H9 (cell line): ENCODE measurements around the gene CNGB1. TPM values are rescaled to one million over a fixed set of nuclear protein-coding genes. Genes with fewer than 3 reads are reported as not detected.
A peak's percentile ranks its signal among the peaks of the same experiment; 100 is the strongest.

ENCODE experiments used
- DNase-seq: peaks from one replicate; pipeline ENCODE4 v3.0.0-alpha.2; 2017
- H2AFZ ChIP-seq: one replicate; pipeline ENCODE4 v1.6.1; 2013; ENCODE audit warnings: mild to moderate bottlenecking, low read length, control low read depth, moderate library complexity
- H2AK5ac ChIP-seq: 2 replicates; pipeline ENCODE4 v1.6.1; 2013; ENCODE audit warnings: low read length, control low read depth, mixed read lengths; ENCODE audit not compliant: insufficient read length
- H2BK120ac ChIP-seq: one replicate; pipeline ENCODE4 v1.6.1; 2013; ENCODE audit warnings: low read depth, mild to moderate bottlenecking, low read length, control low read depth, inconsistent platforms; ENCODE audit not compliant: poor library complexity, severe bottlenecking
- H2BK12ac ChIP-seq: 2 replicates; pipeline ENCODE4 v1.6.1; 2013; ENCODE audit warnings: low read length, control low read depth, mixed read lengths, low read depth; ENCODE audit not compliant: insufficient read length
- H2BK15ac ChIP-seq: 2 replicates; pipeline ENCODE4 v1.6.1; 2013; ENCODE audit warnings: low read depth, low read length, control low read depth
- H2BK20ac ChIP-seq: one replicate; pipeline ENCODE4 v1.6.1; 2013; ENCODE audit warnings: low read depth, mild to moderate bottlenecking, low read length, control low read depth, inconsistent platforms; ENCODE audit not compliant: poor library complexity, severe bottlenecking
- H2BK5ac ChIP-seq: 2 replicates; pipeline ENCODE4 v1.6.1; 2013; ENCODE audit warnings: low read length, control low read depth, mixed read lengths; ENCODE audit not compliant: insufficient read length
- H3K14ac ChIP-seq: 2 replicates; pipeline ENCODE4 v1.6.1; 2013; ENCODE audit warnings: low read length, control low read depth; ENCODE audit not compliant: insufficient read depth
- H3K18ac ChIP-seq: 2 replicates; pipeline ENCODE4 v1.6.1; 2013; ENCODE audit warnings: low read depth, mild to moderate bottlenecking, mixed read lengths, low read length, control low read depth; ENCODE audit not compliant: insufficient read length
- H3K23ac ChIP-seq: 2 replicates; pipeline ENCODE4 v1.6.1; 2013; ENCODE audit warnings: low read length, control low read depth, mixed read lengths, low read depth; ENCODE audit not compliant: insufficient read length
- H3K23me2 ChIP-seq: 2 replicates; pipeline ENCODE4 v1.6.1; 2013; ENCODE audit warnings: low read depth, mild to moderate bottlenecking, mixed read lengths, low read length, control low read depth; ENCODE audit not compliant: insufficient read length, poor library complexity, severe bottlenecking
- H3K27ac ChIP-seq: 2 replicates; pipeline ENCODE4 v1.5.1; 2013; ENCODE audit warnings: low read length, control low read depth, mixed read lengths, low read depth; ENCODE audit not compliant: insufficient read length
- H3K27me3 ChIP-seq: 2 replicates; pipeline ENCODE4 v1.6.1; 2013; ENCODE audit warnings: low read length, control low read depth, inconsistent platforms; ENCODE audit not compliant: insufficient read depth
- H3K4ac ChIP-seq: 2 replicates; pipeline ENCODE4 v1.6.1; 2013; ENCODE audit warnings: low read depth, mild to moderate bottlenecking, control low read depth, inconsistent platforms, low read length, moderate library complexity
- H3K4me1 ChIP-seq: 2 replicates; pipeline ENCODE4 v1.6.1; 2013; ENCODE audit warnings: low read length, control low read depth, inconsistent platforms; ENCODE audit not compliant: insufficient read depth
- H3K4me2 ChIP-seq: 2 replicates; pipeline ENCODE4 v1.6.1; 2013; ENCODE audit warnings: low read length, control low read depth, mixed read lengths; ENCODE audit not compliant: insufficient read length, insufficient read depth
- H3K56ac ChIP-seq: 2 replicates; pipeline ENCODE4 v1.6.1; 2013; ENCODE audit warnings: low read depth, mild to moderate bottlenecking, mixed read lengths, low read length, control low read depth; ENCODE audit not compliant: insufficient read length
- H3K79me1 ChIP-seq: 2 replicates; pipeline ENCODE4 v1.6.1; 2013; ENCODE audit warnings: low read depth, mild to moderate bottlenecking, moderate library complexity, low read length, control low read depth, inconsistent platforms; ENCODE audit not compliant: insufficient read depth, poor library complexity, severe bottlenecking
- H3K79me2 ChIP-seq: 2 replicates; pipeline ENCODE4 v1.6.1; 2013; ENCODE audit warnings: low read length, control low read depth, inconsistent platforms; ENCODE audit not compliant: insufficient read depth
- H3K9ac ChIP-seq: 2 replicates; pipeline ENCODE4 v1.6.1; 2013; ENCODE audit warnings: low read length, control low read depth, mixed read lengths; ENCODE audit not compliant: insufficient read length; ENCODE audit errors: extremely low read depth
- H3K9me3 ChIP-seq: one replicate; pipeline ENCODE4 v1.6.1; 2013; ENCODE audit warnings: low read depth, low read length, inconsistent platforms; ENCODE audit not compliant: control insufficient read depth
- H3T11ph ChIP-seq: one replicate; pipeline ENCODE4 v1.6.1; 2013; ENCODE audit warnings: mild to moderate bottlenecking, low read length, control low read depth, inconsistent platforms
- H4K20me1 ChIP-seq: one replicate; pipeline ENCODE4 v1.6.1; 2013; ENCODE audit not compliant: control insufficient read depth, insufficient read length, insufficient read depth
- H4K5ac ChIP-seq: 2 replicates; pipeline ENCODE4 v1.6.1; 2013; ENCODE audit warnings: low read depth, mild to moderate bottlenecking, mixed read lengths, low read length, control low read depth; ENCODE audit not compliant: insufficient read length
- H4K8ac ChIP-seq: replicated peaks from 2 replicates; pipeline ENCODE4 v1.6.1; 2013; ENCODE audit warnings: low read length, control low read depth, mixed read lengths, low read depth; ENCODE audit not compliant: insufficient read length
- H4K91ac ChIP-seq: 2 replicates; pipeline ENCODE4 v1.6.1; 2013; ENCODE audit warnings: low read depth, mild to moderate bottlenecking, moderate library complexity, mixed read lengths, low read length, control low read depth; ENCODE audit not compliant: insufficient read length
- H3K27ac Mint-ChIP-seq, 3 experiments: 2 replicates in 2 of 3; 3 replicates in 1 of 3; pipeline ENCODE4 v1.8.0; 2020 to 2021; ENCODE audit warnings: mixed read lengths in 3 of 3, mild to moderate bottlenecking in 1 of 3, moderate library complexity in 1 of 3
- H3K27me3 Mint-ChIP-seq: 2 replicates; pipeline ENCODE4 v1.8.0; 2021; ENCODE audit warnings: low read depth, mild to moderate bottlenecking, moderate library complexity, mixed read lengths
- H3K36me3 Mint-ChIP-seq, 3 experiments: 2 replicates in 2 of 3; 3 replicates in 1 of 3; pipeline ENCODE4 v1.8.0; 2020 to 2021; ENCODE audit warnings: low read depth in 3 of 3, mixed read lengths in 3 of 3; ENCODE audit not compliant: insufficient read depth in 1 of 3
- H3K4me1 Mint-ChIP-seq, 2 experiments: 2 replicates each; pipeline ENCODE4 v1.8.0; 2020; ENCODE audit warnings: mixed read lengths in 2 of 2
- H3K4me3 Mint-ChIP-seq, 2 experiments: 2 replicates in 1 of 2; 3 replicates in 1 of 2; pipeline ENCODE4 v1.8.0; 2020 to 2021; ENCODE audit warnings: mild to moderate bottlenecking in 2 of 2, mixed read lengths in 2 of 2, moderate library complexity in 1 of 2
- H3K9me3 Mint-ChIP-seq, 2 experiments: 2 replicates in 1 of 2; 3 replicates in 1 of 2; pipeline ENCODE4 v1.8.0; 2020; ENCODE audit warnings: mild to moderate bottlenecking in 2 of 2, mixed read lengths in 2 of 2, moderate library complexity in 1 of 2
- WGBS: extraction: QIAGEN DNeasy Blood & Tissue Kit; methylation state at CpG from one replicate; pipeline ENCODE4 v1.1.7; 2013; ENCODE audit warnings: missing lambda C conversion rate, low lambda C conversion rate, mixed read lengths; ENCODE audit not compliant: insufficient read length; ENCODE audit errors: extremely low coverage; 5-methylcytosine and 5-hydroxymethylcytosine counted together
- total RNA-seq: library from RNA; stranded (reverse); gene quantifications from 2 replicates; pipeline ENCODE4 v1.2.1, GENCODE V29; 2021
- TF ChIP-seq, protein P1 (sequence below): fragments of 200-600 bp; sonication (generic); conservative IDR thresholded peaks from 3 replicates; pipeline ENCODE4 v1.8.0; 2021; ENCODE audit warnings: antibody characterized with exemption, mild to moderate bottlenecking

CNGB1 gene
- total RNA-seq, 1 experiment from 2014 or later = not detected

DNA sequence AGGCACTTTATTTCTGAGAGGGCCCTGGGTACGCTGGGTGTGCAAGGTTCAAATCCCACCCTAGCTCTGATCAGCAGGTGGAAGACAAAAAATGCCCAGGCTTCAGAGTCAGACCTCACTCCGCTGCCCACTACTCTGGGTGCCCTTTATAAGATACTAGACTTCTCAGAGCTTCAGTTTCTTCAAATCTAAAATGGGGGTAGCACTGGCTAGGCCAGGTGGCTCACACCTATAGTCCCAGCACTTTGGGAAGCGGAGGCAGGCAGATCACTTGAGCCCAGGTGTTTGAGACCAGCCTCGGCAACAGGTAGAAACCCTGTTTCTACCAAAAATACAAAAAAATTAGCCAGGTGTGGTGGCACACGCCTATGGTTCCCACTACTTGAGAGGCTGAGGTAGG lies 32.0 kb upstream of the CNGB1 start:
- H4K91ac ChIP-seq = no peak overlapping the region
- H3K4me1 ChIP-seq = peaks cover 2% of the 10 kb centered on the region; the same call in 1 of the 2 replicates
- Mint-ChIP-seq H3K4me1 (peaks cover 16 to 17% of the 10 kb centered on the region in 2 experiments), H3K9me3 (peaks cover 0 to 6% of the 10 kb centered on the region in 2 experiments; a peak in 3 of 5 replicates), H3K36me3 (peaks cover 20 to 49% (median 42%) of the 10 kb centered on the region in 3 experiments; a peak in 6 of 7 replicates), H3K27me3 (no peaks in the 10 kb centered on the region), H3K4me3 (peak overlapping the region in 1 of 2 experiments; percentile 32; a peak in 1 of 5 replicates), H3K27ac (no peak overlapping the region)
- H4K20me1 ChIP-seq = no peaks in the 10 kb centered on the region
- H3K14ac ChIP-seq = no peak overlapping the region
- no peaks in the 10 kb centered on the region for H3K79me1 ChIP-seq
- no peak overlapping the region for H2BK20ac ChIP-seq
- no peak overlapping the region for H3K9ac ChIP-seq
- H3K23ac ChIP-seq = no peak overlapping the region
- H3K4ac ChIP-seq = no peak overlapping the region
- no peaks in the 10 kb centered on the region for H3K27me3 ChIP-seq
- no peak overlapping the region for H3K27ac ChIP-seq
- H2BK12ac ChIP-seq = no peak overlapping the region
- no peaks in the 10 kb centered on the region for H3K9me3 ChIP-seq
- no peak overlapping the region for H3T11ph ChIP-seq
- H2BK5ac ChIP-seq = no peak overlapping the region
- H3K23me2 ChIP-seq = peaks cover 8% of the 10 kb centered on the region
- TF ChIP-seq, protein P1, sequence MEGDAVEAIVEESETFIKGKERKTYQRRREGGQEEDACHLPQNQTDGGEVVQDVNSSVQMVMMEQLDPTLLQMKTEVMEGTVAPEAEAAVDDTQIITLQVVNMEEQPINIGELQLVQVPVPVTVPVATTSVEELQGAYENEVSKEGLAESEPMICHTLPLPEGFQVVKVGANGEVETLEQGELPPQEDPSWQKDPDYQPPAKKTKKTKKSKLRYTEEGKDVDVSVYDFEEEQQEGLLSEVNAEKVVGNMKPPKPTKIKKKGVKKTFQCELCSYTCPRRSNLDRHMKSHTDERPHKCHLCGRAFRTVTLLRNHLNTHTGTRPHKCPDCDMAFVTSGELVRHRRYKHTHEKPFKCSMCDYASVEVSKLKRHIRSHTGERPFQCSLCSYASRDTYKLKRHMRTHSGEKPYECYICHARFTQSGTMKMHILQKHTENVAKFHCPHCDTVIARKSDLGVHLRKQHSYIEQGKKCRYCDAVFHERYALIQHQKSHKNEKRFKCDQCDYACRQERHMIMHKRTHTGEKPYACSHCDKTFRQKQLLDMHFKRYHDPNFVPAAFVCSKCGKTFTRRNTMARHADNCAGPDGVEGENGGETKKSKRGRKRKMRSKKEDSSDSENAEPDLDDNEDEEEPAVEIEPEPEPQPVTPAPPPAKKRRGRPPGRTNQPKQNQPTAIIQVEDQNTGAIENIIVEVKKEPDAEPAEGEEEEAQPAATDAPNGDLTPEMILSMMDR = no peak
- H2AK5ac ChIP-seq = no peak overlapping the region
- H2BK120ac ChIP-seq = no peak overlapping the region
- H3K18ac ChIP-seq = no peak overlapping the region
- H4K5ac ChIP-seq = no peak overlapping the region
- no peak overlapping the region for H4K8ac ChIP-seq
- H3K56ac ChIP-seq = no peak overlapping the region
- no peak overlapping the region for H3K4me2 ChIP-seq
- no CpG with 5 or more reads among the region's 5 CpGs for WGBS
- H3K79me2 ChIP-seq = no peaks in the 10 kb centered on the region; the same call in 1 of the 2 replicates
- DNase-seq = no peak
- H2AFZ ChIP-seq = no peak overlapping the region
- H2BK15ac ChIP-seq = no peak overlapping the region
